GDM1 (cell line): Measurements from ENCODE around the gene PCYT2.
A peak's percentile ranks its signal among the peaks of the same experiment; 100 is the strongest.

ENCODE experiments used
- DNase-seq: peaks from one replicate; lab custom pipeline; 2025; lab: John Stamatoyannopoulos, UW

PCYT2 gene

DNA sequence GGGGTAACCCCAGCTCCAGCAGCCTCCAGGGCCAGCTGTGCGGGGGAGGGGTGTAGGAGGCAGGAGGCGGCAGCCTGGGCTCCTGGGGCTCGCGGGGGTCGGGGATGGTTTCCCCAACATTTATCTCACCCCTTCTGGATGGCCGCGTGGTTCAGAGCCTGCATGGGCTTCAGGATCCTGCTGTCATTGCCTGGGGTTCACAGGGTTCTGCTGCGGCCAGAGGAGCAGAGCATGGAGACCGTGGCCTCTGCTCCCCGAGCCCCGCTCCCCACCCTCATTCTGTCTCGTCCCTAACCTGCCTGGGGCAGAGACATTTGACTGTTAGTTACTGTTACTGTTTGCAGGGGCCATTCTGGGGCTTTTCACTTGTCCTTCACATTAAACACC, 31.0 kb upstream of the PCYT2 start:
- no peak for DNase-seq

DNA sequence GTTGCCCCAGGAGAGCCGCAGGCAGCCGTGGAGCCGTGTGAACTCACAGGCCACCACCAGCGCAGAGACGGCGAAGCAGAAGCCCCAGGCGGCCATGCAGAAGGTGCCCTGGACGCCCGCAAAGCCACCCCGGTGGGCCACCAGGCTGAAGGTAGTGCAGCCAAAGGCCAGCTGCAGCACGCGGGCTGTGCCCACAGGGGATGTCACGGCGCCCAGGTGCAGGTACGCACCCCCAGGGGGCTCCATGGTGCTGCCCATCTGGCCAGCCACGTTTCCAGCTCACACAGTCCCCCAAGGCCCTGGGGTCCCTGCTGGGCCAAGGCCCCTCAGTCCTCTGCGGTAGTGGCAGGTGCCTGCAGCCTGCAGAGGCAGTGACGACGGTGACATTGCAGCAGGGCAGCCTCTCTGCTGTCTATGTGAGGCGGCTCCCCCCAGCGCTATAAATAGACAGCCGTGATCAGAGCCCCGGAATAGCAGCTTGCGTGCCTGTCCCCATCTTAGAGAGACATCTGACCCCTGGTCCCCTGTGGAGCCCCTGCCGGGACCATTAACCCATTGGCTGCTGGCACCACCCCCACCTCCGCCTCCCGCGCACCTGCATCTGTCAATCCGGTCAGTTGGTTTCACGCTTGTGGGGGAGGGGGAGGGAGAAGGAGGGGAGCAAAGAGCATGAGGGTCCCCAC, 30.4 kb upstream of the PCYT2 start:
- DNase-seq = no peak

DNA sequence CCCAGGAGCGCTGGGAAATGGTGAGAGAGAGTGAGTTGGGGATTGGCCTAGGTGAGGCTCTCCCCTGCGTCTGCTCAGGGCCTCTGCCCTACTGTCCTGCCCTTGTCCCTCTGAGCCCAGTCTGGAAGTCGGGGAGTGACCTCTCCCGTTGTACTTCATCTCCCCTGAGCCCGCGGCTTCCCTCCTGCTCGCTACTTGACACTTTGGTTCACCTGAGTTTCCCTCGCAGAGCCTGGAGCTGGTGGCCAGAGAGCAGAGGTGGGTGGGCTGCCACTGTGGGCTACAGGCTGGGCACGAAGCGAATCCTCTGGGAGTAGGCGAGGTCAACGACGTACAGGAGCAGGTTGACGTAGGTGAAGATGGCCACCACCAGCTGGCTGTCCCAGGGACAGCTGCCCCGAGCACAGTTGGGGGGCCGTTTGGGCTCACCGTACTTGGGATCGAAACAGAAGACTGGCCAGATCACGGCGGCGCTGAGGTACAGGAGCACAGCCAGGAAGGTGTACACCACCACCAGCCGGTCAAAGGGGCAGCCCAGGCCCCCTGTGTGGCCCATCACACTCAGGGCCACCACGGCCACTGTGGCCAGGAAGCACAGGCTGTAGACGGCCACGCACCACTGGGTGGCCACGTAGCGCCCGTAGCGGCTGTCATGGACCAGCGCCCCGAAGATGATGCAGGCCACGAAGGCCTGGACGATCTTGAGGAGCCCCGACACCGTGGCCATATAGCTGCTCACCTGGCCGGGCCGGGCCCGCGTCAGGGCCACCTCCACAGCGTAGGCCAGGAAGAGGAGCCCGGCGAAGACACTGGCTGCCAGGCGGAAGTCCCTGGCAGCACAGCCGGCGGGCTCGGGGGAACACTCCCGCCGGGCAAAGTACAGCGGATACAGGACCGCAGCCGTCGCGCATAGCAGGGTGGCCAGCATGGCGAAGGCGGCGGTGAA, 29.6 kb upstream of the PCYT2 start:
- no peak for DNase-seq

DNA sequence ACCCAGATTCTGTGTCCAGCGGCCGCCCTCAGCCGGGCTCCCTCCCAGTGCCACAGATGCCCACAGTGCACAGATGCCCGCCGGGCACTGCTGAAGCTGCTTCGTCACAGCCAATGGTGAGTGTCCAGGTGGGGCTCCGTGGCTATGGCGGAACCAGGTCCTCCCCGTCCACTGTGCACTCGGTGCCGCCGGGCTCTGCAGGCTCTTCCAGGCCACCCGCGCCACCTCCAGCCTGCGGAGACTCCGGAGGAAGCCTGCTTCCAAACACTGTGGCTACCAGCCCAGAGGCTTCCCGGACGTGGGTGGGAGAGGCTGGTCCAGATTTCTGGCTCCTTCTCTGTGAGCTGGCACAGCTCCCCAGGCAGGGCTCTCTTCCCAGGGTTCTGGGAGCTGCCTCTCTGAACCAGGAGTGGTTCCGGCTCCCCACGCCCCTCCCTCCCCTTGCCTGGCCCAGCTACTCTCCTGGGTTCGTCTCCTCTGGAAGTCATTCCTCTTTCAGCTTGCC, 28.7 kb upstream of the PCYT2 start:
- DNase-seq = no peak

DNA sequence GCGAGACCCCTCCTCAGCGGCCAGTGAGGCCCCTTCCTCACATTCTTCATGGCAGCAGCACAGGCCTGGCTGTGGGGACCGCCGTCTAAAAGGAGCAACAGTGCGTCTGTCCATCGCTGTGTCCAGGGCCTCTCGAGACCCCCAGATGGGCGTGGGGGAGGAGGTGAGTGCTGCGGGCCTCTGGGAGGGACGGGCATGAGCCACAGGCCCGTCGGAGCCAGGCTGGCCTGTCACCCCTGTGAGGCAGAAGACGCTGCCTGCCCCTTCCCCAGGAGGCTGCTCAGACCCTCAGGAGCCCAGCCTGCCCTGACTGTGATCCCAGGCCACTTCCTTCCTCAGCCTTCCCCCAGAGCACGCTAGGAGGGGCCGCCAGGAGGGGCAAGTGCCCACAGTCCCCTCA, 28.0 kb upstream of the PCYT2 start:
- DNase-seq = no peak

DNA sequence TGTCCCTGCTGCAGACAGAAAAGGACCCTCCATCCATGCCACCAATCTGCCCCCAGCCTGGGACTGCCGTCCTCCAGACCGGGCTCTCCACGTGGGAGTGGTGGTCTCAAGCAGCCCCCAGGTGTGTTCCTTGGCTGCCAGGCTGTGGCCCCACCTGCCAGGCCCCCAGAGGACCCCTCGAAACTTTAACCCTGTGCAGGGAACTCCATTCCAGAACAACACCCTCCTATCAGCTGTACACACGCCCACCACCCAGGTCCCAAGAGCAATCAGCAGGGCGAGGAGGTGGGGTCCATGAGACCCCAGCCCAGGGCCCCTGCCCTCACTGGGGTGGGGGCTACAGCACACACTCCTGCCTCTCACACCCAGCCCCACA, 24.5 kb upstream of the PCYT2 start:
- no peak for DNase-seq

DNA sequence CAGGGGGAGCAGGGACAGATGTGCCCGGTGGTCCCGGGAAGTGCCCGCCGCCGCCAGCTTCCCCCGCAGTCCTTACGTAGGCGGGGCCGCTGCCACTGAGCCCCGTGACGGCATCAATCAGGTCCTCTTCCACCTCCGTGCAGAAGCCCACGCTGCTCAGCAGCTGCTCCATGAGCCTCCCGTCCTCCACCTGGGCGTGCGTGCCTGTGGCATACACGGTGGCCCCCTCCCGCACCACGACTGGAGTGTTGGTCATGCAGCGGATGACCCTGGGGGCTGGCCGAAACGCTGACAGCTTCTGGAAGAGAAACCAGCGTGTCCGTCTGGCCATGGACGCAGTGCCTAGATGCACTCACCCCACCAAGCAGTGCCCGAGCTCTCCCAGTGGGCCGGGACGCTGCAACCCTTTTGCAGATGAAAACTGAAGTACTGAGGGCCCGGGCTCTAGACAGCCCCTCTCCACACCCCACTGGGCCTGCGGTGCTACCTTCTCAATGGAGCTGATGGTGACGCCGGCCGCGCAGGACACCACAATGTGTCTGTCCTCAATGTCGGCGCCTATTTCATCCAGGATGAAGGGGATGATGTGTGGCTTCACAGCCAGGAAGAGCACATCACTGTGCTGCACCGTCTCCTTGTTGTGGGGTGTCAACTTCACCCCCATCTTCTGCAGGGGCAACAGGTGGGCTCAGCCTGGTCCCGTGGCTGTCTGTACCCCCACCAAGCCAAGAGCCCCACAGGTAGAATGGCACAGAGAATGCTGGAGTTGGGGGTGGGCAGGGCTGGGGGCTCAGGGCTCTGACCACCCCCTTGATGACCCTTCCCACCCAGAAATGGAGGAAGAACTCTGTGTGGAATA, 23.9 kb upstream of the PCYT2 start:
- DNase-seq = no peak

DNA sequence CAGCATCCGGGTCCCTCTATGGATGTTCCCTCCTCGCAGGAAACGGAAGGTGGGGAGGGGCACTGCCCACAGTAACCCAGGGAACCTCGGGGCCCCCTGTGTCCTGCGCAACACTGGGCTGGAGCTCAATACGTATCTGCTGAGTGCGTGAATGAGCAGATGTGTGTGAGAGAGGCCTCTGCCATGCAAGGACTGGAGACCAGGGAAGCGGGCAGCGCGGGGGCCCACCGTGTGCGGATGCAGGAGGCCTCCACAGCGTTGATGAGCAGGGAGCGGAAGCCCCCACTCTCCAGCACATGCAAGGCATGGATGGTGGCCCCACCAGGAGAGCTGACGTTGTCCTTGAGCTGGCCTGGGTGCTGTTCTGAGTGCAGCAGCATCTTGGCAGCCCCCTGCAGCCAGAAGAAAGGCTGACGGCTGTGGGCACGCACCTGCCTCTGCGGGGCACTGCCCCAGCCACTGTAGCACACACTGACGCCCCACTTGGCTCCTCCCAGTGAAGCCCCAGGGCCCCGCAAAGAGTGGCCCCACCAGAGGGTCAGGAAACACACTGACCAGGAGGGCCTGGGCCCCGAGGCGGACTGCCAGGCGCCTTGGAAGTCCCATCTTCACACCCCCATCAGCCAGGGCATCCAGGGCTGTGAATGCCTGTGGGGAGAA, 23.0 kb upstream of the PCYT2 start:
- DNase-seq = no peak

DNA sequence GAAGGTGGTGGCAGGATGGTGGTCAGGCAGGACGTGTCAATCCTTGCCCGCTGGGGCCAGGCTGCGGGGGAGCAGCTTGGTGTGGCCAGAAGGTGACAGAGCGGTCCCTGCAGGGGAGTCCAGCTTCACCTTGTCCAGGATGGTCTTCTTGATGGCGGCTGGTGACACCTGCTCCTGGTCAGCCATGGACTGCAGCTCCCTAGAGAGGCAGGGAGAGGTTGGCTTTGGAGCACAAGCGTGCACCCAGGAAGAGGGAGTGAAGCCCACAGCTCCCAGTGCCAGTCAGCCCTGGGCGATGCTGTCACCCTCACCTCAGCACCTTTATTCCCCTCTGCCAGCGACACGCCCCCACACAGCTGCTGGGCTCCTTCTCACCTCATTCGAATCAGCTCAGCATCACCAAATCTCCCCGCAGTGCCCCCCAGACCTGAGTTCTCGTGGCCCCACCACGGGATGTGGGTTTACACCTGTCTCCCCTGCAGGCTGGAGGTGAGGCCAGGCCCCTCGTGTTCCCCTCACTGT, 22.0 kb upstream of the PCYT2 start:
- DNase-seq = no peak

DNA sequence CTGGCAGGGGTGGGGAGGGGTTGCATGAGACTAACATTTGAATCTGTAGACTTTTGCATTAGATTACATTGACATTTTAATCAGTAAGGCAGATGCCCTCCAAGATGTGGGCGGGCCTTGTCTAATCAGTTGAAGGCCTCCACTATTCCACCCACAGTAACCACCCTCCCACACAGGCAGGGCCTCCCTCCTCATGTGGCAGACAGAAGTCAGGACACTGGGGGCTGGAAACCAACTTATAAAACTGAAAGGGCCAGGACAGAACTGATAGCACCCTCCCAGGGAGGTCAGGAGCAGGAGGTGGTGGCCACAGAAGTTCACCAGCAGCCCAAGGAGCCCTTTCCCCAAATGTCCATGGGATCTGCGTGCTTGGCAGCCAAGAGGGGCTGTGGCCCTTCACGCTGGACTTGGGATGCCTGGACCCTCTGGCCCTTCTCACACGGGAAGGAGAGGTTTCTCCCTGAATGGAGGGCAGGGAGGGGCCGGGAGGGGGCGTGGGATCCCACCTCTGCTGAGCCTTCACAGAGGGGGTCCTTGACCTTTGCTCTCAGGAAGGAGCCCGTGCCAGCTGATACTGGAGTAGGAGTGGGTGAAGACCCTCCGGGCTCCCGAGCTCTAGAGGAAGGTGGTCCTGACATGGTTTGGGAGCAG, 21.3 kb upstream of the PCYT2 start:
- DNase-seq = no peak

DNA sequence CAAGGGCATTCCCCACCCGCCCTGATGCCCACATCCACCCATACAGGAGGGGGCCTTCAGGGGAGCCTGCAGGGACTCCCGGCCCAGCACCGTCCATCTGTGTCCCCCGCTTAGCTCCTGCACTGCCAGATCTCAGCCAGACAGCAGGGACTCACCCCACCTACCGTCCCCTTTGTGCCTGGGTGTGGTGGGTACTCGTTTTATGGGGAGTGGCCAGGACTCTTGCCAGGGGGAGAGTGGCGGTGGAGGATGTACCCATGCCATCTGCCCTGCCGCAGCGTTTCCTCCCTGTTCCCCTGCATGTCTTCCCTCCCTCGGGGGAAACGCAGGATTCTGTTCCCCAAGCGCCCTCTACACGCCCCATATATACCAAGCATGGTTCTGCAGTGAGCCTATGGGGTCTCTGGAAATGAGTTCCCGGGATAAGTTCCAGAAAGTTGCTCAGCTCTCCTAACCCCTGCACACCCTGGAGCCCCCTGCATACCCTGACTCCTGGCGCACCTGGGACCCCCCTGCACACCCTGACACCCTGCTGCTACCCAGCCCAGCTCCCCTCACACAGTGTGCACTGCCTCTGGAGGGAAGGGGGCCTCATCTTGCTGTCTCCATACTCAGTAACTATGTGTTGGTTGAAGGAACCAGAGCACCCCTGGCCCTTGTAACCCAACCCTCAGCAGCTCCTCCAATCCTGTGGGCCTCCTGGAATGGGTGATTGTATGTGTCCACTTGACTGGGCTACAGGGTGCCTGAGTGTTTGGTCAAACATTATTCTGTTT, 20.5 kb upstream of the PCYT2 start:
- DNase-seq = no peak

DNA sequence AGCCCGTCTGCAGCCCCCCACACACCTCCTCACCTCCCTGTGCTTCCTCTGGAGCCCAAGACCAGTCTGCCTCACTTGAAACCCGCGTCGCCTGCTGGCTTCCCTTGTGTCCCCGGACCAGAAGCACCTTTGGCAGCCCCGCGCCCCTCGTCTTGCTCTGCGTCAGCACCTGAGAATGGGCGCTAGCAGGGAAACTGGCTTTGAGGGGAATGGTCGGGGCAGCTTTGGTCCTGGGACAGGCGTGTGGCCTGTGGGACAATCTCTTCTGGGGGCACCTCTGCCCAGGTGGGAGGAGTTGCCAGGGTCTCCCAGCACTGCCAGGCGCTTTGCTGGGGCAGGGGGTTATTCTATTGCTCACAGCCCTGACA, 20.0 kb upstream of the PCYT2 start:
- no peak for DNase-seq

DNA sequence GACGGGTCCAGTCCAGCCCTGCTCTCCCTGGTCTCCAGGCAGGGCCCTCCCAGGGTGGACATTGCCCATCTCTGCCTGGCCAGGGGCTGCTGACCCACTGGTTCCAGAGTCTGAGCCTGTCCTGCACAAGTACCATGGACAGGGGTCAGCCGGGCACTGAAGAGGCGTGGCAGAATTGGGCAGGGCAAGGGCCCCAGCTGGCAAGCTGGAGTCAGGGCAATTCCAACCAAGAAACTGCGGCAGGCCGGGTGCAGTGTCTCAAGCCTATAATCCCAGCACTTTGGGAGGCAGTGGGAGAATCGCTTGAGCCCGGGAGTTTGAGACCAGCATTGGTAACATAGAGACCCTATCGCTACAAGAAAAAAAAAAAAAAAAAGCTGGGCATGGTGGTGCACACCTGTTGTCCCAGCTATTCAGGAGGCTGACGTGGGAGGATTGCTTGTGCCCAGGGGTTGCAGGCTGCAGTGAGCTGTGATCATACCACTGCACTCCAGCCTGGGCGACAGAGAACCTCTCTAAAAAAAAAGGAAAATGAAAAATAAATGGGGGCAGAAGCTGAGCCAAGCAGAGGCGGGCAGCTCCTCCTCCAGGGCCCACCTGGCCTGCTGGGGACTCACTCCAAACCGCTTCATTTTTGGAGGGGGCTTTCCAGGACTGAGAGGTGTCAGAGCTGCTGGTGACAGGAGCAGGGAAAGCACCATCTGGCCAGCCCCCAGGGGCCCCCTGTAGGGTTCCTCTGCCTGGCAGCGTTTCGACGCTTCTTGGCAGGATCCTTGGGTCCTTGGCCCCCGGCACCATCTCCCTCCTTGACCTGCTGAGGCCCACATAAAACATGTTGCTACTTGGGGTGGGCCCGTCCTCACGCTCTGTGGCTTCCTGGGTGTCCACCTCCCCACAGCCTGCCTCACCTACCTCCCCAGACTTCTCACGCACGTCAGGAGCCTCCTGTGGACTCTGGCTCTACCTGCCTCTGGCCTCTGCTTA, 19.2 kb upstream of the PCYT2 start:
- no peak for DNase-seq

DNA sequence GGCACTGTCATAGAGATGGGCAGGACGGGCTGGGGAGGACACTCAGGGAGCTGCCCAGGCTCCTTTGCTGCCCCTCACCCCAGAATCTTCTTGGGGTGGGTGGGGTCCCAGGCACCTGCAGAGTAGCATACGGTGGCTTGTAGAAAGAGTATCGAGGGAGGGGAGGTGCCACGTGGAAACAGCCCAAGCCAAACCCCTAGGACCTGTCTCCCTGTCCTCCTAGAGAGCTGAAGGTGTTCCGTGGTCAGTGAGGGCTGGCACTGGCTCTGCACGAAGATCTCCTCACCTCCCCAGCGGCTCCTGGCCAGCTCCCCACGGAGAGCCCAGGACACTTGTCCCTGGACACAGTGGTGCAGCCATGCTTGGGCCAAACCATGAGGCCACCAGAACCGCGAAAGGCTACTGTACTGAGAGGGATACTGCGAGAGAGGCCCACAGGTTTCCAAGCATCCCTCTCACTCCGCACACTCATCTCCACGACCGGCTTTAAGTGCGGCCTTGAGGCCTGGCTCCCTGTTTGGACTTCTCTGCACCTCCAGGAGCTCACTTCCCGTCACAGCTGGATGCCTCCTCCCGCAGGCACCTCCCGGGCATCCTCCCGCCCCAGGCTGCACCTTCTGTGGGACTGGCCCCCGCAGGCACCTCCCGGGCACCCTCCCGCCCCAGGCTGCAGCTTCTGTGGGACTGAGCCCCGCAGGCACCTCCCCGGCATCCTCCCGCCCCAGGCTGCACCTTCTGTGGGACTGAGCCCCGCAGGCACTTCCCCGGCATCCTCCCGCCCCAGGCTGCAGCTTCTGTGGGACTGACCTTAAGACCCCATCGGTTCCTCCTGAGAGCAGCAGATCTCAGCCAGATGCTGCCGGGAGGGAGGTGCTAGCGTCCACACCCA, 18.3 kb upstream of the PCYT2 start:
- no peak for DNase-seq

DNA sequence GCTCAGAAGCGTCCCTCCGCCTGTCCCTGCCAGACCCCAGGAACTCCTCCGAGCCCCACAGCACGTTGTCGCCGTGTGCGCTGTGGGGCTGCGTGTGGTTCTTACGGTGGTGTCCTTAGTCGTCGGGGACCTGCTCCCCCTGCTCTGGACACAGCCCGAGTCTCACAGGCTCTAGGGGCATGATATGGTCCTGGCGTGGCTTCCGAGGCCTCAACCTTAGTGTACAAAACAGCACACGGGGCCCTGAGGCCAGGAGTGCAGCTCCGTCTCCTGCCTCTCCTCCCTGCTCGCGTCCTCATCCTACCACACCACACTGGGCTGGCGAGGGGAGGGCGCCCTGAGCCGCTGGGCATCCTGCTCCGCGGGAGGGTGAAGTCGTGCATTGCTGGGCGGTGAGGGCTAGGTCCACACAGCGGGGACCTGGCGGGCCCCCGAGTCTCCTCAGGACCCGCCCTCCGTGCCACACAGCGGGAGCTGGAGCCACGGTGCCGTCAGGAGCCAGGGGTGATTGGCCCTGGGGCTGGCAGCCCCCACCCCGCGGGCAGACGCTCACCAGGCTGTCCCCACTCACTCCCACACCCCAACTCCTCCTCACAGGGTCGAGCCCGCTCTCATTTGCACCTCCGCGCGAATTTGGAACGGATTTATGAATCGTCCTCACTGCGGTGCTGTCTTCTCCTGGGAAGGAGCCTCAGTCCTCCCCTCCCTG, 17.5 kb upstream of the PCYT2 start:
- no peak for DNase-seq

DNA sequence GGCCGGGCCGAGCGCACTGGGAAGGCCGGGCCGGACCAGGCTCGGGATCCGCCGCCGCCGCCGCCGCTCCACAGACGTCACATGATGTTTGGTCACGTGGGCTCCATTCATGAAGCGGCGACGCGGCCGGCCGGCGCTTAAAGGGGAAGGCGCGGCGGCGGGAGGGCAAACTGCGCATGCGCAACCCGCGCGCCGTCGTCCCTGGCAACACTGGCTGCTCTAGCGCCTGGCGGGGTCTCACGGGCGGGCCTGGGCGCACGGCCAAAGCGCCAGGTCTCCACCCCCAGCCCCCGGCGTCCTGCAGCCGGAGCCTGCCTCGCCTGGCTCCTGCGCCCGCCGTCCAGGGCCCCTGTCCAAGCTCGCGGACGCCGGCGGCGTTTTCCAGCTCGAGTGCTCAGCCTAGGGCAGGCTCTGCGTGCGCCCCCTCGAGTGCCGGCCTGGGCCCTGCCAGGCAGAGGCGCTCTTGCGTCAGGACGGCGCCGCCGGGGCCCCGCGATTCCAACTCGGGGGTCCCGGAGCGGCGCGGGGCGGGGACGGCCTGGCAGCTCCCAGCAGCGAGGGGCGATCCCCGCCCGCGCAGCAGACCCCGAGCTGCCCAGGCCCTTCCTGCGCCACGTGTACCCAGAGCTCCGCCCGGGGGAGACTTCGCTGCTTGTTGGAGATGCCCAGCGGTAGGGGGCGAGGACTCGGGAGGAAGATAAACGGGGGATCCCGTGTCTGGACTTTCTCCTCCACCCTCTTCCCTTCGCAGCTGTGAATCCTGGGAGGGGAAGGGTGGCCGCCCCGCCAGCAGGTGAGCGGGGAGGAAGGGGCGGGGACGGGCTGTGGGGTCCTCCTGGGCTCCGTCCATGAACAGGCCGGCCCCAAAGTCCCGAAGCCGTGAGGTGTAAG, 16.7 kb upstream of the PCYT2 start, which contains the start of gene MAFG:
Gene MAFG, minus strand, starts transcription at position 83 of the 891 bp plus-strand sequence. CDS start 4,550 bp downstream, outside the sequence.
- peak; percentile 91 for DNase-seq
